ENCODE results near the gene HESX1.

The HESX1 gene

DNA sequence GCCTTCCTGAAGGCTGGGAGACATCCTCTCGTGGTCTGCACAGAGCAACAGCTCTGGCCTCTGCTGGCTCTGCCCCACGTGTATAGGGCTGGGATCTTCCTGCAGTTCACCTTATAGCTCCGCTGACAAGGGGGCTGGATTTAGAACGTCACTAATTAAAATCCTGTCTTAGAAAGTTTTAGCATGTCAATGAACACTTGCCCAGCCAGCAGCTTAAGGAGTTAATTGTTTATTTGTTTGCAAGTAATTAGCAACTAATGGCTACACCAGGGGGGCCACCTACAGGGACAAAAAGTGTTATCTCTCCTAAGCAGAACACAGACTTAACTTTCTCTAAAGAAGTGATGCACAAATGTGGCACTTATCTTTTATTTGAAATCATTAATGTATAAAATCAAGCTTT lies at the start of gene HESX1:
HESX1 (minus strand) TSS at position 84 of the 403 bp plus-strand sequence; CDS start at position 24, 60 bp downstream.
- in situ Hi-C loops (cut with HindIII; ENCODE audit: low sequenced_read_pairs) = no loop called here

DNA sequence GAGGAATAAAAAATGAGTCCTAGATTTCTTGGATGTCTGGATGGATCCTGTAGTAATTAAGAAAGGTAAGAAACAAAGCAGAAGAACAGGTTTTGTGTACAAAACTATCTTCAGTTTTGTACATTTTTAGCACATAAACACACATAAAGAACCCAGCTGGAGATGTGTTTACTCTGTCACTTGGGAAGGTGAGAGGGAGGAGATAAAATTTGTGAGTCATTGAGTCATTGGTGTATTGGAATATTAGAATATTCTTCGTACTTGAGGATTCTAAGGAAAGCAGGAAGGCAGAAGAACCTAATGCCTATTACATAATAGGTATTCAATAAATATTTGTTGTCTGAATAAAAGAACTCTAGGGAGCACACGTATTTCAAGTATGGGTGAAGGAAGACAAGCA lies 45.2 kb upstream of the HESX1 start:
- in situ Hi-C loops (cut with HindIII; ENCODE audit: low sequenced_read_pairs) = no loop called here

DNA sequence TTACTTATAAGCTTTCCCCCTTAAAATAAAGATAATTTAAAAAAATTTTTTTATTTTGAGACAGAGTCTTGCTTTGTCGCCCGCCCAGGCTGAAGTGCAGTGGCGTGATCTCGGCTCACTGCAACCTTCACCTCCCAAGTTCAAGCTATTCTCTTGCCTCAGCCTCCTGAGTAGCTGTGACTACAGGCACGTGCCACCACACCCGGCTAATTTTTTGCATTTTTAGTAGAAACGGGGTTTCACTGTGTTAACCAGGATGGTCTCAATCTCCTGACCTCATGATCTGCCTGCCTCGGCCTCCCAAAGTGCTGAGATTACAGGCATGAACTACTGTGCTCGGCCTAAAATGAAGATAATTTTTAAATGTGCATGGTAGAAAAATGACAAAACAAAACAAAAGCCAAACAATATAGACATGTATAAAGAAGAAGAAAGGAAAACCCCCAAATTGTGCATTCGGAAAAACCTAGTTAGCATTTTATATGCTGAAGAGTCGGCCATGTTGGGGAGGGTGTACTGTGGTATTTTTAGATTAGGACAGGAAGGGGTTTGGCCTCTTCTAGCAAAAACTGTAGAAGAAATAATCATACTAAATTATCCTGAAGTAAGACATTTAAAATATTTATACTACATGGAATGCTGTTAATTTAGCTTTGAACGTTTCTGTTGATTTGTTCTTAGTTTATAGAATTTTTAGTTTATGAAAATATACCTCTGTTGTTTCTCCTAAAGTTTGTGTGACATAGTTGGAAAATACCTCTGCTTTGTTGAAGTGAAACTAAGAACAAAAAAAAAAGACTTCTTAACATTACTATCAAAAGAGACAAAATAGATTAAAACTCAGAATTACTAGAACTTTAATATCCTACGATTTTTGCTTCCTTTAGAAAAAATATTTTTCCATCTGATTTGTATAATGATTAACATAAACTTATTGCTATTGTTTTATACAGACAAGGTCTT lies 35.1 kb upstream of the HESX1 start:
- in situ Hi-C loops (cut with HindIII; ENCODE audit: low sequenced_read_pairs) = no loop called here

DNA sequence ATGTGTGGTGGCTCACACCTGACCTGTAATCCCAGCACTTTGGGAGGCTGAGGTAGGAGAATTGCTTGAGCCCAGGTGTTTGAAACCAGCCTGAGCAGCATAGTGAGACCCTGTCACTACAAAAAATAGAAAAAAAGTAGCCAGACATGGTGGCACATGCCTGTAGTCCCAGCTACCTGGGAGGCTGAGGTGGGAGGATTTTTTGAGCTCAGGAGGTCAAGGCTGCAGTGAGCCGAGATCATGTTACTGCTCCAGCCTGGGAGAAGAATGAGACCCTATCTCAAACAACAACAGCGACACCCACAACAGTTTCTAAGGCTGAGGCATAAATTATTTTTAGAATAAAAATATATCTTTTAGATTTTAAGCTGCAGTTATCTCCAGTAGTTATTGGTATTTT lies 34.0 kb upstream of the HESX1 start:
- in situ Hi-C loops (cut with HindIII; ENCODE audit: low sequenced_read_pairs) = no loop called here

DNA sequence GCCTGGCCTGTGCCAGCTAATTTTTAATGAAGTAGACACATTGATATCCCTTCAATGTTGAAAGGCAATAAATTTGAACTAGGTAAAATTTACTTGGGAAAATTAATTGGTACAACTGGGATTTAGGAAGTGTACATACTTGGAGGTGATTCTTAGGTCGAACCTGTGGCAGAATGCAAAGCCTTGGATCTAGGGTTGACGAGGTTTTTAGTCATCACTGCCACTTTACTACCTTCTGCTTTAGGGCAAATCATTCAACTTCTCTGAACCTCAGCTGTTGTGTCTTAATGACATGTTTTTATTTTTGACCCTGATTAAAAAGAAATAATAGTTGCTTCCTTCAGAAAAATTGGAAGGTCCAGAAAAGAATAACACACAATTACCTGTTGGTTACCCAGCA lies 30.2 kb upstream of the HESX1 start:
- in situ Hi-C loops (cut with HindIII; ENCODE audit: low sequenced_read_pairs) = no loop called here

DNA sequence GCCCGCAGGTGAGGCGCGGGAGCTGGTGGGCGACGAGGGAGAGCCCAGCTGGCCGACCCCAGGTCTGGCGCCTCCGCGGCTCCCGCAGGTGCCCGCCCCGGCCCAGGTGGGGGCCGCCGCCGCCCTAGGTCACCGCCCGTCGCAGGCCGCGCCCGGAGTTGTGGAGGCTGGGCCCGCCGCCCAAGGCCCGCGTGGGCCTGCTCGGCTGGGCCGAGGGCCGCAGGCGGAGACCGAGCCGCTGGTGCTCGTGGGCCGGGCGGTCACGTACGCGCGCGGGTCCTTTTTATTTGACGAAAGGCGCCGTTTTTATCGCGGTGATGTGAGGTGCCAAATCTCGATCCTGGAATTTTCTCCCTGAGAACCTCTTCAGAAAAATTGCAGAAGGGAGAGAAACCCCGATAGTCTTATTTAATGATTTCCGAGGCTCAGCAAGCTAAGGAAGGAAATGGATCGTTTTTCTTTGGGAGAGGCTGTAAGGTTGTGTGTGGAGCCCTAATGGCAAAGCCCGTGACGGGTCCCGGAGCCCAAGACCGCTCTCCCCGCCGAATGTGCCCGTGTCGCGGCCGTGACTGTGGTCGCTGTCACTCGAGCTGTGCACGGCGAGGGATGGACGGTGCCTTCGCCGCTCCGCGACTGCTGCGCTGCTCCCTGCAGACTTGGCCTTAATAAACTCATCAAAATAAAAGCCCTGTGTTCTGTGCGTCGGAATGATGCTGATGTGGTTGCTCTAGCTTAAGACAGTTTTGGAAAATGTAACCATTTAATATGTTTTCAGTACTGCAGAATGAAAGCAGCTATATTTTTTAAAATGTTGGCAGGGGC lies 28.4 kb upstream of the HESX1 start:
- in situ Hi-C loops (cut with HindIII; ENCODE audit: low sequenced_read_pairs) = no loop called here

DNA sequence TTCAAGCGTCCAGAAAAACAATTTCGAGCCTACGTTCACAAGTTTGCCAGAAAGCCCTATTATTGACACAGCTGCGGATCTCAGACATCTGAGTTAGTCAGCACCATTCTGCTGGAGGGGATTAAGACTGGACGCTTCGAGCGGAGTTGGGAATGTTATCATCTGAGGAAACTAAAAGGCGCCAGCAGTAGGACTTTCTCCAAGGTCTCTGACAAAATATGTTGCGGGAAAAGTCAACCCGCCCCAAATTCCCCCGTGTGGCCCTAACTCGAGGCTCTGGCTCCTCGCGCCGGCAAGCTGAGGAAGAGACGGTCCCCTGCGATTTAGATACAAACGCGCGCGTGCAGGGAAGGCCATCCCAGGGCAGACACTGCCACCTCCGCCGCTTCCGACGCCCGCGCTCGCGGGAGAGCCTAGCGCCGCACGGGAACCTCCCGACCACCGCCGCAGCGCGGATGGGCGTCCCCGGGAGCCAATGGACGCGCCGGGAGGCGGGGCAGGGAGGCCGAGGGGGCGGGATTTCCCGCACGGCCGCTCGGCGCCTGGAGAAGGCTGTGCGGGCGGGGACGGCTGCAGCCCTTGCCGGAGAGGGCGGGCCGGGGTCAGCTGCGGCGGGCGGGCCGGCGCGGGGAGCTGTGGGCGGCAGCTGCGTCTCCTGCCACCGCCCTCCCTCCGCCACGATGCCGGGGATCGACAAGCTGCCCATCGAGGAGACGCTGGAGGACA lies 27.6 kb upstream of the HESX1 start, which contains the start of gene APPL1:
APPL1 (plus strand) TSS at position 526 of the 726 bp plus-strand sequence; CDS start at position 681, 155 bp downstream.
- in situ Hi-C loops (cut with HindIII; ENCODE audit: low sequenced_read_pairs) = no loop called here

DNA sequence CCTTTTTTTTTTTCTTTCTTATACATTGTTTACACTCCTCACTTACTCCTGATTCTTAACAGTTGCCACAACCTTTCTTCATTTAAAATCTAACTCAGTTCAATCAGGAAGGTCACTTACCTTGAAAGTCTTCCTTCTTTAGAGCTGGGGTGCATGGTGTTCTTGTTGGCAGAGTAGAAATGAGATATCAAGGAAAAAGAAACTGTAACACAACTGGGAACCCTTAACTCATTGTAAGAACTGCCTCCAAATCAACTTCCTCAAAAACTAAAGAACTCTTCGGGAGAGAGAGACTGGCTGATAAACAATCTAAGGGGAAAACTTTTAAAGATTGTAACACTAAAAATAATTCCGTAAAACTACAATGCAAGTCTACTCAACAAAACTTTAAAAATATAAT lies 26.4 kb upstream of the HESX1 start:
- in situ Hi-C loops (cut with HindIII; ENCODE audit: low sequenced_read_pairs) = no loop called here

DNA sequence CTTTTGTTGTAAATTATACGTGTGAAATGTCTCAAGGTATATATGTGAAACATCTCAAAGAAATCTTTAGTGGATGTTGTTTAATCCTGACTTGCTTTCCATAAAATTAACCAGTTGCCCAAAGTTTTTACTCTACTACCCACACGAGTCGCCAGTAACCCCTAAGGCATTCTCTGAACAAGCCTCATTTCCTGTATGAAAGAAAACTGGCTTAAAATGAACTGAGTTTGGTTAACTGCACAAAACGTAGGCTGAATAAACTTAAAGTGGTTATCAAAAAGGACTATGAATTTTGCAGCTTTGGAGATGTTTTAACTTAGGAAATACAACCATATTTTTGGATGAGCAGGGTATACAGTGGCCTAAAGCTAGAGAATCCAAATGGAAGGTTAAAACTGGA lies 25.1 kb upstream of the HESX1 start:
- in situ Hi-C loops (cut with HindIII; ENCODE audit: low sequenced_read_pairs) = no loop called here

DNA sequence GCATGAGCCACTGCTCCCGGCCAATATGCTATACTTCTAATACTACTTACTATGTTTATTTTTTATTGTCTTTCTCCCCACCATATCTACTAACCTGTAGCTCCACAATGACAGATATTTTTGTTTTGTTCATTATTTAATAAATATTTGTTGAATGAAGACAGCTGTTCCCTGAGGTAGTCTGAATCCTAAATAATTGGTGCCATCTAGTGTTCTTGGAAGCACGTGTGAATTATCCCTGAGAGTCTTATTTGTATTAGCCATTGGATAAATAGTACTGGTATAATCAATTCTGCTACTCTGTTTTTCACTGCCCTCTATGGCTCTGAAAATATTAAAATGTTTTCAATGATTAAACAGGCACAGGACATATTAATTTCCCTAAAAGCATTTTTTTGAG lies 22.1 kb upstream of the HESX1 start:
- in situ Hi-C loops (cut with HindIII; ENCODE audit: low sequenced_read_pairs) = no loop called here

DNA sequence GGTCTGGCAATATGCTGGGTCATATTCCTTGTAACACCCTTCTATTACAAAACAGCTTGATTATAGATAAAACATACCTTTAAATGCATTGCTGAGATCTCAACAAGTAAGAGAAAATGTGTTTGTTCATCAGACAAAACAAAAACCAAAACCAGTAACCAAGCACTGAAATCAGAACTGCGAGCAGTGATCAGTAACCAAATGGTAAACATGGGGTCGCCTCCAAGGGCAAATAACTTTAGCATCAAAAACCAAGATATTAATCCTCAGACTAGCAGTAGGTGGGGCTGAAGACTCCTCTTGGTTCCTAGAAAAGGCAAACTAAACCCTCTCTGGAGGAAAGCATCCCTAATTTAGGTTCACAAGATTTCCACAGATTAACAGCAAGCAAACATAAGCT lies 6.6 kb upstream of the HESX1 start:
- in situ Hi-C loops (cut with HindIII; ENCODE audit: low sequenced_read_pairs) = no loop called here

DNA sequence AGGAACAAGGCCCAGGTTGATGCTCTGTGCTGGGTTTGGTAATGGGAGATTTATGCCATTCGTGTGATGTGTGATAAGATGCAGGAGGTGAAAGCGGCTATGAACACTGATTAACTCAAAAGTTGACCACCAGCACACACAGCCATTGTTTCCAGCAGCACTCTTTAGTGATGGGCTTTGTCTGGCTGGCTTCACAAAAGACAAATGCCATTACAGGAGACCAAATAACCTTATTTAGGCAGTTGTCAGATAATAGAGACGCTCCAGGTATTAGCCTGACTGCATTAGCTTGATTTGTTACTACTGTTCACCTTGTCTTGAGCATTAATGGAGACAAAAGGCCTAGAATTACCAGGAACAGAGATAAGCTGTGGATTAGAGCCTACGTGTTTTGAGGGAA lies 5.1 kb downstream of the HESX1 start:
- in situ Hi-C loops (cut with HindIII; ENCODE audit: low sequenced_read_pairs) = no loop called here

DNA sequence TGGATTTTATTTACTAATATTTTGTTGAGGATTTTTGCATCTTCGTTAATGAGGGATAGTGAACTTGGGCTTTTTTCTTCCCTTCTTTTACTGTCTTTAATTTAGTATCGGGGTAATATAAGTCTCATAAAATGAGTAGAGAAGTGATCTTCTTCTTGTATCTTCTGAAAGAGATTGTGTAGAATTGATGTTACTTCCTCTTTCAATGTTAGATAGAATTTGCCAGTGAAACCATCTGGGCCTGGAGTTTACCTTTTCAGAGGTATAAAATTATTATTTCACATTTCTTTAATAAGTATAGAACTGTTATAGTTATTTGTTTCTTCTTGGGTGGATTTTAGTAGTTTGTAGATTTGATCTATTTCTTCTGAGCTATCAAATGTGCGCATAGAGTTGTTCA lies 7.8 kb downstream of the HESX1 start:
- in situ Hi-C loops (cut with HindIII; ENCODE audit: low sequenced_read_pairs) = no loop called here

DNA sequence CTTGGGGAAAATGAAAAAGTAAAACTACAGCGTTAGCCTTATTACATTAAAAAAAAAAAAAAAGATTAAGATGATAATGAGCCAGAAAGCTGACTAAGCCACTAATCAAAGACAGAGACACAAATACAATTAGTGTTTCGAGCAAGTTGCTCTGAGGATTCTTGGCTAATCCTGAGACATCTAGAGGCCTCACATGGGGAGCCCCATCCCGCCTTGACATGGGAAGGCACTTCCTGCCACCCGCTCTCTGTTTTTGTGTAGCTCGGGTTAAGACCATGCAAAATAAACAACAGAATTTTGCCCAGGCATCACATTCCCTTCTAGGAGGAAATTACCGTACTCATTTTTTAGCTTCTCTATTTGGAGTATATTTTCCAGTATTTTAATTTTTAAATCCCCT lies 15.3 kb downstream of the HESX1 start:
- in situ Hi-C loops (cut with HindIII; ENCODE audit: low sequenced_read_pairs) = no loop called here

DNA sequence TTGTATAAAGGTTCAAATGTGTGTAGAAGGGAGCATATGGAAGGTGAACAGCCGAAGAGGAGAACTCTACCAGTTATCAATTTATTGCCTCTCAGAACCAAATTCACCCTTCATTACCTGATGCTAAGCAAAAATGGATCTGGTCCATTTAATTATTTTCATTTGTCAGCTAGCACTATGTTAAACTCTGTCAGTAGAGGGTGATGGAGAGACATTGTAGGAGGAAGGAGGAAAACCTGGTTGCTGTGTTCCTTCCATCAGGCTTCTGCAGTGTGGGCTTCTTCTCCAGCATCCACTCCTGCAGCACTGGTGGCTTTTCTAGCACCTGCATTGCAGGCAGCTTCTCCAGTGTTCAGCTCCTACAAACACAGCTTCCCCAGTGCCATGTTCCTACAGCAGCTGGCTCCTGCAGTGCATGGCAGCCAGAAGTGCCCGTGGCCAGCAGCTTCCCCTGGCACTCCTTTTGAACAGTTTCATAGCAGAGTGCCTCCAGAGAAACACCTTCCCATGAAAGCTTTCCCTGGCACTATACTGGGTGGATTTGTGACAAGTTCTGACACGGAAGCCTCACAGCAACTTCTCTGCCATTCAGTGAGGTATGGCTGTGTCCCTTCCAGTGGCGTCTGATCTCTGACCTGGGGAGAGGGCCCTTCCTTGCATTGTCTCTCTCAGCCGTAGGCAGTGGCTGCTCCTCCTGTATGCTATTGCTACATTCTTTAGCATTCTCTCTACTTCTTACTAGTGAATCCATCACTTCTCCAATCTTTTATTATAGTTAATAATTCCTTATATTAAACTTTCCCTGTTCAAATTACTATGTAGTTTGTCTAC lies 20.0 kb downstream of the HESX1 start:
- in situ Hi-C loops (cut with HindIII; ENCODE audit: low sequenced_read_pairs) = no loop called here

DNA sequence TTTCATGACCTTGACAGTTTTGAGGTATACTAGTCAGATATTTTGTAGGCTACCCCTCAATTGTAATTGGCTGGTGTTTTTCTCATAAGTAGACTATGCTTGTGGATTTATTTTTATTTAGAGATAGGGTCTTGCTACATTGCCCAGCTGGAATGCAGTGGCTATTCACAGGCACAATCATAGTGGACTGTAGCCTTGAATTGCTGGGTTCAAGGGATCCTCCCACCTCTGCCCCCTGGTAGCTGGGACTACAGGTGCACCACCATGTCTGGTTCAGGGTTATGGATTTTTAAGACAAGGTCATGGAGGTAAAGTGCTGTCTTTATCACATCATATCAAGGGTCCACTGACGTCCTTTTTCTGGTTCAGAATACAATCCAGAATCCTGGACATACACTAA lies 23.7 kb downstream of the HESX1 start:
- in situ Hi-C loops (cut with HindIII; ENCODE audit: low sequenced_read_pairs) = no loop called here

DNA sequence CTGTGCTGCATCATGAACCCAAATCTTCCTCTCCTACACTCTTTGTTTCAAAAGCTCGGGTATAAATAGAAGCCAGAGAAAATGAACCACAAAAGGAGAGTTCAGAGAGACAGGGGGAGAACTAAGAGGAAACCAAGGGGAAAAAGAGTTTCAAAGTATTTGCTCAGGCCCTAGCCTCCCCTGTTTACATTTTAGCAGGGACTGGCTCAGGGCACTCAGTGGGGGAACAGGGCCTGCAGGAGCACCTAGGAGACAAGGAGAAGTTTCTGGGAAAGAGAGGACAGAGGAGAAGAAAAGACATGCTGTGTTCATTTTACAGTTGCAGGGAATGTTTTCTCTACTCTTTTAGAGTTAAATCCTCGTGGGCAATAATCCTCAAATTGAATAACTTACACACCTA lies 26.1 kb downstream of the HESX1 start:
- in situ Hi-C loops (cut with HindIII; ENCODE audit: low sequenced_read_pairs) = no loop called here

DNA sequence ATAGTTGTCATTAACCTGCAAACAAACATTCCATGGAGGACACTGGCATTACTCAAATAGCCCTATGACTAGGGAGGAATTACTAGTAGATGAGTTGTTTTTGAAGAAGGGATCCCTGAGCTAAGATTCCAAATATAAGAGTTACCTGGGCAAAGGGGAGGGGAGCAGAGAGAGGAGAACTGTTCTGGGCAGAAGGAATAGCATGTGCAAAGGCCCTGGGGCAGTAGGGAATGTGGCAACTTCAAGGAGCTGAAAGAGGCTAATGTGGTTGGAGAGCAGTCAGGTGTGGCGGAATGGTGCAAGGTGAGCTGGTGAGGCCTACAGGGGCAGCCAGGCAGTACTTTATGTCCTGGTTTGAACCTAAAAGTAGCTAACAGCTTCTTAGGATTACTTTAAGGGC lies 28.8 kb downstream of the HESX1 start:
- in situ Hi-C loops (cut with HindIII; ENCODE audit: low sequenced_read_pairs) = no loop called here

DNA sequence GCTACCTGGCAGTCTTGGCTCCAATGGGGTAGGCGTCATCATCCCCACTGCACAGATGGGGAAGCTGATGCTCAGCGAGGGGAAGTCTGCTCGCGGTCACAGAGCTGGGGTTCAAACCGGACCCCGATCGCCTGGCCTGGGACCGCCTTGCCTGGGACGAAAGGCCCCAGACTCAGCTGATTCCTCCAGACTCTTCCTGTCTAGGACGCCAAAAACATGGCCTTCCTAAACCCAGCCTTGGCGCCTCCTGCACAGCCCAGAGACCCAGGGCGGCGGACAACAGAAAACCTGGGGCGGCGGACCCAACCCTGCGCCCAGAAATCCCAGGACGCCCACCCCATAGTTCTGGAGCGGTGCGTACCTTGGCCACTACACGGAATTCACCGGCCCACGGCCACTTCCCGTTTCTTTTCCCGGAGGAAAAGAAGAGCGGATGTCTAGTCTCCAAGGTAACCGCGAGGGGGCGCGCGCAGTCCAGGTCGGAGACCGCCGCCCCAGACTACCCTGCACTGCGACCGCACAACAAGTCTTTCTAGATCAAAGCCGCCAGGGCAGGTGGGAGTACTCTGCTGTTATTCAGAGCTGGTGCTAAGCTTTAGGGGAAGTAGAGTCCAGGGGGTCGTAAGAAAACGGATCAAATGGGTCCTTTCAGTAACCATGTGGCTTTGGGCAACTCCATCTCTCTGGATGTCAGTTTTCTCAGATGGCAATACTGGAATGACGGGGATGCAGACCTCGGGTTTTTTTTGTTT lies 29.7 kb downstream of the HESX1 start:
- in situ Hi-C loops (cut with HindIII; ENCODE audit: low sequenced_read_pairs) = no loop called here

DNA sequence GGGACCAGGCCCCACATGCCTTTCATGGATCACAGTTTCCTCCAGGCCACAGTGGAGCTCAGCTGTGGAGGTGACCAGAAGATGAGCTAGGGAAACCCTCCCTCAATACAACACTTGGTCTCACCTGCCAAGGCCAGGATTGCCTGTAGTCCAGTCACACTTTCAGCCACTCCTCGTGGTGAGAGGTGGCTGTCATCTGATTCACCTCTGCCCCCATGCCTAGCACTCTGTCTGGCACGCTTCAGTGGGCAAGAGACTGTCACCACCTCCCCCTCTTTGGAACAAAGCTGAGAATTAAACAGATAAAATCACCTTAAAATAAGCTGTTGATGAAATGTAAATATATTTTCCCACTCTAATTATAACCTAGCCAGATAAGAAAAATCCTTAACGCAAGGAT lies 30.7 kb downstream of the HESX1 start:
- in situ Hi-C loops (cut with HindIII; ENCODE audit: low sequenced_read_pairs) = no loop called here

All from DLD1 (cell line).